ENCODE measurements around the gene CERT1.
A peak's percentile ranks its signal among the peaks of the same experiment; 100 is the strongest.

CERT1 gene

GRCh38 chr5:75414241-75414640 is 97.2 kb downstream of the CERT1 start:
- no peak for TF ChIP-seq FOXM1 (IDR thresholded peaks at IDR 0.05; ENCODE audit: borderline replicate concordance)
- no peak for DNase-seq (ENCODE audit: extremely low spot score)
- ChIA-PET POLR2A (no interaction called here), CTCF (no interaction called here)

GRCh38 chr5:75412111-75412990 is 99.1 kb downstream of the CERT1 start:
- no peak for TF ChIP-seq TARDBP (IDR thresholded peaks at IDR 0.05)
- TF ChIP-seq PKNOX1 (IDR thresholded peaks at IDR 0.05) = peak; percentile 63
- TF ChIP-seq L3MBTL2 (conservative IDR thresholded peaks at IDR 0.05) = 0 out of 2 replicates have a peak, but pooled peaks have one; percentile 18
- ChIA-PET POLR2A (no interaction called here), CTCF (no interaction called here)
- no peak for DNase-seq (ENCODE audit: extremely low spot score)

GRCh38 chr5:75405296-75405695 is 106.1 kb downstream of the CERT1 start:
- ChIA-PET POLR2A (no interaction called here), CTCF (no interaction called here)
- DNase-seq (ENCODE audit: extremely low spot score) = no peak
- TF ChIP-seq SUZ12 (IDR thresholded peaks at IDR 0.05) = no peak
- no peak for TF ChIP-seq FOXA1 (IDR thresholded peaks at IDR 0.05)
- no peak for TF ChIP-seq HDGF (IDR thresholded peaks at IDR 0.05; ENCODE audit: borderline replicate concordance)
- no peak for TF ChIP-seq FOXM1 (IDR thresholded peaks at IDR 0.05; ENCODE audit: borderline replicate concordance)

- CTCF ChIA-PET = interaction anchor here (0.6 kb wide), 1 partner anchor 107 kb away, joined by 3 read pairs; no protein-coding TSS in a partner anchor
- DNase-seq (ENCODE audit: extremely low spot score) = no peak
- no peak for TF ChIP-seq SP1 (IDR thresholded peaks at IDR 0.05)
- no peak for TF ChIP-seq ELF4 (IDR thresholded peaks at IDR 0.05)
- TF ChIP-seq FOXM1 (IDR thresholded peaks at IDR 0.05; ENCODE audit: borderline replicate concordance) = no peak
- no peak for TF ChIP-seq LEF1 (IDR thresholded peaks at IDR 0.05; ENCODE audit: borderline replicate concordance)
- TF ChIP-seq TARDBP (IDR thresholded peaks at IDR 0.05) = no peak
- no peak for TF ChIP-seq ARNT (IDR thresholded peaks at IDR 0.05)
- no peak for TF ChIP-seq SUZ12 (IDR thresholded peaks at IDR 0.05)
- TF ChIP-seq L3MBTL2 (conservative IDR thresholded peaks at IDR 0.05) = no peak
- TF ChIP-seq BHLHE40 (IDR thresholded peaks at IDR 0.05; ENCODE audit: borderline replicate concordance) = no peak
- TF ChIP-seq FOXA1 (IDR thresholded peaks at IDR 0.05) = no peak
- no peak for TF ChIP-seq HDGF (IDR thresholded peaks at IDR 0.05; ENCODE audit: borderline replicate concordance)
- no peak for TF ChIP-seq CTBP1 (IDR thresholded peaks at IDR 0.05; ENCODE audit: borderline replicate concordance)
- no peak for TF ChIP-seq NFRKB (IDR thresholded peaks at IDR 0.05)
- TF ChIP-seq PKNOX1 (IDR thresholded peaks at IDR 0.05) = no peak
- TF ChIP-seq ZNF384 (IDR thresholded peaks at IDR 0.05) = no peak
- no peak for TF ChIP-seq FOXK2 (IDR thresholded peaks at IDR 0.05)
- POLR2A ChIA-PET = no interaction called here
Observed at GRCh38 chr5:75395277-75395676, 116.2 kb downstream of the CERT1 start.

GRCh38 chr5:75389430-75389829 is 122.0 kb downstream of the CERT1 start:
- ChIA-PET CTCF (no interaction called here), POLR2A (no interaction called here)
- no peak for DNase-seq (ENCODE audit: extremely low spot score)
- no peak for TF ChIP-seq CTBP1 (IDR thresholded peaks at IDR 0.05; ENCODE audit: borderline replicate concordance)
- TF ChIP-seq LEF1 (IDR thresholded peaks at IDR 0.05; ENCODE audit: borderline replicate concordance) = no peak
- no peak for TF ChIP-seq L3MBTL2 (conservative IDR thresholded peaks at IDR 0.05)
- TF ChIP-seq ZNF384 (IDR thresholded peaks at IDR 0.05) = no peak
- TF ChIP-seq SP1 (IDR thresholded peaks at IDR 0.05) = no peak

- POLR2A ChIA-PET = no interaction called here
- CTCF ChIA-PET = no interaction called here
- TF ChIP-seq NFRKB (IDR thresholded peaks at IDR 0.05) (no peak), FOXA1 (IDR thresholded peaks at IDR 0.05) (no peak), PKNOX1 (IDR thresholded peaks at IDR 0.05) (no peak), CTBP1 (IDR thresholded peaks at IDR 0.05; ENCODE audit: borderline replicate concordance) (no peak), ARNT (IDR thresholded peaks at IDR 0.05) (no peak), FOXK2 (IDR thresholded peaks at IDR 0.05) (no peak), L3MBTL2 (conservative IDR thresholded peaks at IDR 0.05) (no peak), SUZ12 (IDR thresholded peaks at IDR 0.05) (no peak), FOXM1 (IDR thresholded peaks at IDR 0.05; ENCODE audit: borderline replicate concordance) (no peak), BHLHE40 (IDR thresholded peaks at IDR 0.05; ENCODE audit: borderline replicate concordance) (no peak), ZNF384 (IDR thresholded peaks at IDR 0.05) (no peak), TARDBP (IDR thresholded peaks at IDR 0.05) (no peak), ELF4 (IDR thresholded peaks at IDR 0.05) (no peak), LEF1 (IDR thresholded peaks at IDR 0.05; ENCODE audit: borderline replicate concordance) (no peak), HDGF (IDR thresholded peaks at IDR 0.05; ENCODE audit: borderline replicate concordance) (no peak)
- no peak for DNase-seq (ENCODE audit: extremely low spot score)
Observed at GRCh38 chr5:75387806-75388205, 123.6 kb downstream of the CERT1 start.

- ChIA-PET POLR2A (no interaction called here), CTCF (no interaction called here)
- TF ChIP-seq SP1 (IDR thresholded peaks at IDR 0.05) (no peak), ARNT (IDR thresholded peaks at IDR 0.05) (no peak), BHLHE40 (IDR thresholded peaks at IDR 0.05; ENCODE audit: borderline replicate concordance) (no peak), LEF1 (IDR thresholded peaks at IDR 0.05; ENCODE audit: borderline replicate concordance) (no peak), ZNF384 (IDR thresholded peaks at IDR 0.05) (no peak), SUZ12 (IDR thresholded peaks at IDR 0.05) (no peak), TARDBP (IDR thresholded peaks at IDR 0.05) (no peak), FOXA1 (IDR thresholded peaks at IDR 0.05) (no peak), PKNOX1 (IDR thresholded peaks at IDR 0.05) (no peak), FOXM1 (IDR thresholded peaks at IDR 0.05; ENCODE audit: borderline replicate concordance) (no peak), HDGF (IDR thresholded peaks at IDR 0.05; ENCODE audit: borderline replicate concordance) (no peak), L3MBTL2 (conservative IDR thresholded peaks at IDR 0.05) (no peak), ELF4 (IDR thresholded peaks at IDR 0.05) (no peak), NFRKB (IDR thresholded peaks at IDR 0.05) (no peak), FOXK2 (IDR thresholded peaks at IDR 0.05) (no peak), CTBP1 (IDR thresholded peaks at IDR 0.05; ENCODE audit: borderline replicate concordance) (no peak)
- DNase-seq (ENCODE audit: extremely low spot score) = no peak
Observed at GRCh38 chr5:75384218-75384617, 127.2 kb downstream of the CERT1 start.

All from HEK293T (cell line).